GM19438 (cell line): Measurements from ENCODE around the gene CADM1.

Source experiments
- ATAC-seq: cut with Tn5 transposase; IDR thresholded peaks from one replicate; pipeline ENCODE4 v1.9.1; 2021; ENCODE audit warnings: low read depth; ENCODE audit not compliant: unreplicated experiment

Gene CADM1

DNA sequence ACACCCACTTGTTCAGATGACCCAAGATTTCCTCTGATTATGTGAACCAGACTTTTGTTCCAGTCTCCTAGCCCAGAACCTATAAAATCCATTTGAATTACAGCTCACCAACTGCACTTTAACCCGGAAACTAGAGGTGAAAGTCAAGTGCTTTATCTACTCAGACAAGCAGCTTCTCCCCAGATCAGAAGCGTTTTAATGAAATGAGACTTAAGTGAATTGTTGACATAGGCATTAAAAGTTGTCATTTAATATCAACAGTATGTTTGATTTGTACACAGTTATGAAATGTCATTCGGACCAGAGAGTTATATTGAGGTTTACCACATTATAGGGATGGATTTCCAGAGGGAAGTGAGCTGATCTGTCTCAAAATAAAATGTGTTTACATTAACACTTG lies 52.0 kb downstream of the CADM1 start:
- ATAC-seq, result no peak

- ATAC-seq, result no peak
These were observed 53.7 kb downstream of the CADM1 start for GRCh38 chr11:115450519-115450918.

GRCh38 chr11:115447273-115447864 lies 56.8 kb downstream of the CADM1 start:
- ATAC-seq, result no peak

- ATAC-seq, result no peak
These were observed 58.0 kb downstream of the CADM1 start for GRCh38 chr11:115446214-115446613.

DNA sequence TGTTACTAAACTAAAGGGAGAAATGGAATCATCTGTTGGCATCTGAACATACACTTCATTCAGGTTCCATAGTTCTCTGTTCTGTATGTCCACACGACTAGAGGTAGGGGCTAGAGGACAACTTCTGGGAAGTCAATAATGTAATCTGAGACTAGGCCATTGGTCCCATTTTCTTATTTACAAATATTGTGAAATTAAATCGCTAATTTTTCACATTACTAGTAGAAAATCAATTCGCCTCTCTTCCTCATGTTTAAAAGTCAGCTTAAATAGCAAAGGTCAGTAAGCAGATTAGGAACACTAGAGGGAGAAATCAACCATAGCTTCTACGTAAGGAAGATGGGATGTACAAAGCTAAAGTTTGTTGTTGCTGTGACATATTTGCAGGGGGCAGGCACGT lies 59.7 kb downstream of the CADM1 start:
- ATAC-seq, result no peak

DNA sequence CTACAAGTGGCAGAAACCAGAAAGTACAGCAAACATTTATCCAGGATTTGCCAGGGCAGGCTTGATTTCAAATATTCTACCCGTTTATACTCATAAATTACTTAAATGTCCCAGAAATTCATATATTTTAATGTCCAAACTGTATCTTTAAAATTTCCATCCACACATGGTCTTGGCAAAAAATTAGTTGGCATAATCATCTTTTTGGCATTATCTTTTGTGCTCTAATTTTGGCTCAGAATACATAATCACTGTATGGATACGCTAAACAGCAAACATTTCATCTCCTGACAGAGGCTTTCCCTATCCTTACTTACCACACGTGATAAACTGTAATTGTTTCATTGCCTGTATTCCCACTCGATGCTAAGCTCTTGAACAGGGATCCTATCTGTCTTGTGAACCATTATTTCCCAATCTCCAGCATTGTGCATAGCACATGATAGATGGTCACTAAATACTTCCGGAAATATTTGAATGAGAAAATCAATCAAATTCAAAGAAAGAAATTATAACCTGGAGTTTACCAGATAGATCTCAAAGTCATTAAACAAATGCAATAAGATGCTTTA lies 64.2 kb downstream of the CADM1 start:
- no peak for ATAC-seq

- no peak for ATAC-seq
These were observed 64.8 kb downstream of the CADM1 start for GRCh38 chr11:115439385-115439784.

DNA sequence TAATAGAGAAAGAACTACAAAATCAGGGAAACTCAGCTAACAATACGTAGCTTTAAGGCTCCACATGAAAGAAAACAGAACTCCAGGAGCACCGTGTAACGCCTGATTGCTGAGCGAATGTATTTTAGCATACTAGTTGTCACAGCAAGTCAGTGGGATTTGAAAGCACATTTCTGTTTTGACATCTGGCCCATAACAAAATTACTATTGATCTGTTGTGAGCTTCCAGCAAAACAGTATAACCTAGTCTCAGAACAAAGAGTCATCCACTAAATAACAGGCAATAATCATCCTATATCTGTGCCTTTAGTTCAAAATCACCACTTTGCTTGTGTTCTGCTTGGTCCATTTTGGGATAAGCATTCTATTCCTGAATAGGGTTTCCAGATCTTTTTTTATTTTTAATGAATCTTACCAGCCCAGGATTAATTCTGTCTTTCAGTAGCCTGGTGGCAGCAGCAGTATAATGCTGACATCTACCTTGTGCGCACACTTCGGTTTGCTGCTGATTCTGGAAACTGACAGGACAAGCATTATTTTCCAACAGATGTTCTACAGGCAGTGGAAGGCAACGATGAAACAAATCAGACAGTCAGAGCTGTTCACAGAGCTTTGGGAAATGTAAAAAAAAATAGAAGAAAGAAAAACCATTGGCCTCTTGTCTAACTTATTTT lies 66.2 kb downstream of the CADM1 start:
- no peak for ATAC-seq

- no peak for ATAC-seq
These were observed 73.9 kb downstream of the CADM1 start for GRCh38 chr11:115430345-115430744.

DNA sequence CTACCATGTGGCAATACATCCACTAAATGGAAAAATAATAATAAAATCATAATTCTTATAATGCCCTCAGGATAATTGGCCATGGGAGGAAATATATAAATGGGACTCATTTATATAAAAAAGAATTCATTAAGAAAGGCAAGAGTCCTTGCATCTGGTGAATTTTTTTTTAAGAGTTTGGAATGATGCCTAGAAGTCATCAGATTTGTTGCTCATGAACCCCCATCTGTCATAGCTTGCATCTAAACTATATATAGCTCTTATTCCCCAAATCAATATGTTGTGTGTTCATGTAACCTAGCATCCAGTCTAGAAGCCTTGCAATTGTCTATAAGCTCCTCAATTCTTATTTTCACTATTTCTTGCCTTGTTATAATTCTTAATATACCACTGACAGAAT lies 75.9 kb downstream of the CADM1 start:
- no peak for ATAC-seq

GRCh38 chr11:115425816-115426215 lies 78.4 kb downstream of the CADM1 start:
- ATAC-seq, result no peak

- ATAC-seq, result no peak
These were observed 79.0 kb downstream of the CADM1 start for GRCh38 chr11:115425250-115425649.

DNA sequence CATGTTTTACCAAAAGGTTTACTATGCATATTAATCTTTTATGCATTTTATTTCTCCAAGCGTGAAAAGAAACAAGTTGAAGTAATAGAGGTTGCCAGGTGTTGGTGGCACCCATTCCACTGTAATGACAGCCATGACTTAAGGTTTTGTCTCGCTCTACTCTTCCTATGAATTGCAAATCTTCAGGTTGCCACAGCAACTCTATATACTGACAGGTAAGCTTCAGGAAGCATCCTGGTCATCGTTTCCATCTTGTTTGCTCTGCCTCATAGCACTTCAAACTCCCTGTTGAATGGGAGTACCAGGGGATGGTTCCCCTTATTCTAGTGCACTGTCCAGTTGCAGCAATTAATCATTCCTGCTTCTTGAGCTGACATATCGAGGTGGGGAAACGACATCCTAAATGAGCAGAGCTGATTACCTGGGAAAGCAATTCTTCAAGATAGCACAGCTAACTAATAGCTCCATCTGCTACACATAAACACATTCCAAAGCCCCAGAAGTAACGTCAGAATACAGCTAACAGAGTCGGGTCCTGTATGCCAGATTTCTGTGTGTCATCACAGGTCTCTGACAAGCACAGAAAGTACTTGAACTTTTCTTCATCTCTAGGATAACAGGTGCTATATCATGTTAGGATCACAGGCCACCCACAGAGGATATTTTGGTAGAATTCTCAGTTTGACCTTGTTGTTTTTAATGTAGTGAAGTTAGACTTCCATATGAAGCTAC lies 80.3 kb downstream of the CADM1 start:
- no peak for ATAC-seq

DNA sequence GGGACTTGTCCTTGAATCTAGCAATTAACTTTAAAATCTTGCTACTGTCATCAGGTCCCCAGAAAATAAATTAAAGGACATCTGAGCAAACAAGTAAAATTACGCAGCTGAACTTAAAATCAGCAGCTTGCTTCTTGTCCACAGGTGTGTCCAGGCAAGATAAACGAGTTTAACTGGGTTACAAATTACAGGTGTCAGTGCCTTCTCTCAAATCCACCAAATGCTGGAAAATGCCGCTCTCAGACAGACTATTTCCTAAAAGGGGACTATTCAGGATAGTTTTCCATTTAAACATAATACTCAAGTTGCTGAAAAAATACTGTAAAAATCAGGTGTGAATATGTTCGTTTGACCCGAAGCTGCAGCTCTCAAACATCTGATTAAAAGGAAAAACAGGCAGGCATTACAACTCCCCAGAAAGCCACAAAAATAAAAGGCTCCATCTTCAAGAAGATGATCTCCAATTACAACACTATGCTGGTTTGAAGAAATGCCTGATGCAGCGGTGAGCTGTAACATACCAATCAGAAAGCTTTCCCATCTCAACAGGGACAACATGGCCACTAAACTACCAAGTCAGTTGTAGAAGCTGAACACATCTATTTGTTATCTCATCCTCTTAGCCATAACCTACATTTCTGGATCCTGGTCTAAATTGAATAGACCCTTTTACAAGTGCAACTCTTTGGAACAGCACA lies 82.1 kb downstream of the CADM1 start:
- ATAC-seq, result no peak

- ATAC-seq, result no peak
These were observed 82.7 kb downstream of the CADM1 start for GRCh38 chr11:115421352-115421991.

- ATAC-seq, result no peak
These were observed 83.7 kb downstream of the CADM1 start for GRCh38 chr11:115420505-115420904.

DNA sequence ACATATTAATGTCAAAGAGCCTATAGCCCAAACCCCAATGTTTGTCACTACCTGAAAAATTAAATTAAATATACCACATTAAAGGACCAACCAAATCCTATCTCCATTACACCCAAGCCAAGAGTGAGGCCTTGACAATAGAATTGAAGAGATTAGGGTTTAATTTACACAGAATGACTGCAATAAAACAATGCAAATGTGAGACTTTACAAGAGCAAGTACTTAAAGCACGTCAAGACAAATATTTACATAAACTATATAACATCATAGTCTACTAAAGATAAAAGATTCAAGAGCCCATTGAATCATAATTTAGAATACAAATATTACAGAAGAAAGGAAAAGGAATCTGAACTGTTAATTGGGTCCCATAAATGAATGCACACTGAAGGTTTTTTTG lies 85.6 kb downstream of the CADM1 start:
- ATAC-seq, result no peak

- no peak for ATAC-seq
These were observed 86.1 kb downstream of the CADM1 start for GRCh38 chr11:115418081-115418480.

- ATAC-seq, result no peak
These were observed 93.1 kb downstream of the CADM1 start for GRCh38 chr11:115411120-115411519.

GRCh38 chr11:115409691-115410220 lies 94.5 kb downstream of the CADM1 start:
- no peak for ATAC-seq
